ENCODE data around the gene DOK5. TPM values are rescaled to one million over a fixed set of nuclear protein-coding genes. Genes with fewer than 3 reads are reported as not detected.

The DOK5 gene
- total RNA-seq (ENCODE audit: low replicate concordance), result 53.6 and 85.6 TPM in 2 replicates

DNA sequence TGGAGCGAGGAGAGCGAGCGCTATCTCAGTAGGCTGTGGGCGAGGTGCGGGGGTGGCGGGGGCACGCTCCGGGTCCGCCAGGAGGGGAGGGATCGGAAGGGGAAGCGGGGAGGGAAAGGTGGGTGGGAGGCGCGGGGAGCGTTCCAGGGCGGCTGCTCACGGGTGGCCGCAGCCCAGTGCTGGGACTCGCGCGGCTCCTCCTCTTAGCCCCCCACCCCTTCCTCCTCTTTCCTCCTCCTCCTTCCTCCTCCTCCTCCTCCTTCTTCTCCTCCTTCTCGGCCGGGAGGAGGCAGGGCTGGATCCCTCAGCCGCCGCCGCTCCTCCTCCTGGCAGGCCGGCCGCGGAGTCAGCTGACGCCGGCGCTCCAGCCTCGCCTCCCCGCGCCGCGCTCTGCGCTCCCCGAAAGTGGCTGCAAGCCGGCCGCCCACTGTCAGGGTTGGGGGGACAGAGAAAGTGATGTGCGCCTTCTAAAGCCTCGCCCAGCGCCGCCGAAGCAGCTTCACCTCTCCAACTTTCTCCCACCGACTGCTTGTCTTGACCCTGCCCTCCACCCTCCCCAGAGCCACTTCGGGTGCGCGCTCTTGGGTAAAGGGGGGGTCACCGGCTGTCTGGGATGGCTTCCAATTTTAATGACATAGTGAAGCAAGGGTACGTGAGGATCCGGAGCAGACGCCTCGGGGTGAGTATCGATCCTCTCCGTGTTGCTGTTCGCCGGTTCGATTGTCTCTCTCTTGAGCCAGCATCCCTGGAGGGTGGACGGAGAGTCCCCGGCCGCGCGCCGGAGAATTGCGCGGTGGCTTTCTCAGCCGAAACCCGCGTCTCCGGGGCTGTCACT, at the start of gene DOK5:
DOK5 (plus strand) TSS at position 260 of the 835 bp plus-strand sequence; CDS start at position 614, 354 bp downstream.
- H3K4me3 ChIP-seq (ENCODE audit: low read depth, low read length), result peak within 1 kb of the TSS; percentile 96
- DNase-seq (ENCODE audit: low read depth), result peak; percentile 71
- TF ChIP-seq, protein P1, sequence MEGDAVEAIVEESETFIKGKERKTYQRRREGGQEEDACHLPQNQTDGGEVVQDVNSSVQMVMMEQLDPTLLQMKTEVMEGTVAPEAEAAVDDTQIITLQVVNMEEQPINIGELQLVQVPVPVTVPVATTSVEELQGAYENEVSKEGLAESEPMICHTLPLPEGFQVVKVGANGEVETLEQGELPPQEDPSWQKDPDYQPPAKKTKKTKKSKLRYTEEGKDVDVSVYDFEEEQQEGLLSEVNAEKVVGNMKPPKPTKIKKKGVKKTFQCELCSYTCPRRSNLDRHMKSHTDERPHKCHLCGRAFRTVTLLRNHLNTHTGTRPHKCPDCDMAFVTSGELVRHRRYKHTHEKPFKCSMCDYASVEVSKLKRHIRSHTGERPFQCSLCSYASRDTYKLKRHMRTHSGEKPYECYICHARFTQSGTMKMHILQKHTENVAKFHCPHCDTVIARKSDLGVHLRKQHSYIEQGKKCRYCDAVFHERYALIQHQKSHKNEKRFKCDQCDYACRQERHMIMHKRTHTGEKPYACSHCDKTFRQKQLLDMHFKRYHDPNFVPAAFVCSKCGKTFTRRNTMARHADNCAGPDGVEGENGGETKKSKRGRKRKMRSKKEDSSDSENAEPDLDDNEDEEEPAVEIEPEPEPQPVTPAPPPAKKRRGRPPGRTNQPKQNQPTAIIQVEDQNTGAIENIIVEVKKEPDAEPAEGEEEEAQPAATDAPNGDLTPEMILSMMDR (IDR thresholded peaks at IDR 0.05; ENCODE audit: insufficient read depth, low read length), result peak; percentile 3

DNA sequence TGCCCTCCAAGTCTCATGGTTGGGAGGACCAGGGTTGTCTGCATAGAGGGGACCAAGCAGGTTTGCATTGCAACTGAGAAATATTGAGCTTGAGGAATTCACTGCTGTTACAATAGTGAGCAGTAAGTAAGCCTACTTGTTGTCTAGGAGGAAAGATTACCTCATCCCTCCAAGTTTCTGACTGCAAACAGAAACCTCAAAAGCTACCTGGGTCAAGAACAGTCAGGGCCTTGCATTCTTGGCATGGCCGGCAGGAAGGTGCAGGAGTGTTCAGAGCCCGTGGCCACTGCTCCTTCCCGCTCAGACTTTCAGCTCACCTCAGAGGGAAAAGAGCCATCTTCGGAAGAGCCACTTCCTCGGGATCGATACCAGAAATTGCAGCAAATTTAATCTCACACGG, 46.0 kb upstream of the DOK5 start:
- peak; percentile 19 for DNase-seq (ENCODE audit: low read depth)
- no peak overlapping the region for H3K4me3 ChIP-seq (ENCODE audit: low read depth, low read length)
- TF ChIP-seq, protein P1 (IDR thresholded peaks at IDR 0.05; ENCODE audit: insufficient read depth, low read length), result no peak

DNA sequence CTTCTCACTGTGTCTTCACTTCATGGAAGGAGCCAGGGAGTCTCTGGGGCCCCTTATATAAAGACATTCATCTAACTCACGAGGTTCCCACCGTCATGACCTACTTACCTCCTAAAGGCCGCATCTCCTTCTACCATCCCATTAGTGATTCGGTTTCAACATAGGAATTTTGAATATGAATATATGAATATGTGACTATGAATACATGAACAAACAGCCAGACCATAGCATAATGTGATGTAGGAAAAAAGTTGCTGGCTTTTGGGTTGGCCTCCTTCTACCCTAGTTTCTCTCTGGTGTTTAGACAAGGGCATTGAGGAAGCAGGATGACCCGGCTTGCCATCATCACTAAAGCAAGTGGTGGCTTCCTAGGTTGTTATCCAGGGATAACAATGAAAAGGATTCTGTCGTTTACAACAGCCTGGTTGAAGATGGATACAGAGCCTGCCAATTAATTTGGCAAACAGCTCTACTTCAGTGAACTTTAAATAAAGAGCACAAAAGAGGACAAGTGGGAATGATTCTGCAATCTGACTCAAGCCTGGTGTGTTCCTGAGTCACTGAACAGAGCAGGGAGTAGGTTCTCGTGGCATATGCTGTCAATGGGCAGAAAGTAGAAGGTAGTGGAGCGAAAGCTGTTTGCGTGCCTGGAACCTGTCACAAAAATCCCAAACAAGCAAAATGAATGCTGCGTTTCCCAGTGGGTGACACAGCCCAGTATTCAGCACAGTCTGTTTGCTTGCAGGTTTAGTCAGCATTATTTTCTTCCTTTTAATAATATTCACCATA, 44.0 kb upstream of the DOK5 start:
- DNase-seq (ENCODE audit: low read depth), result peak; percentile 86
- H3K4me3 ChIP-seq (ENCODE audit: low read depth, low read length), result peak overlapping the region; percentile 20
- TF ChIP-seq, protein P1 (IDR thresholded peaks at IDR 0.05; ENCODE audit: insufficient read depth, low read length), result no peak

DNA sequence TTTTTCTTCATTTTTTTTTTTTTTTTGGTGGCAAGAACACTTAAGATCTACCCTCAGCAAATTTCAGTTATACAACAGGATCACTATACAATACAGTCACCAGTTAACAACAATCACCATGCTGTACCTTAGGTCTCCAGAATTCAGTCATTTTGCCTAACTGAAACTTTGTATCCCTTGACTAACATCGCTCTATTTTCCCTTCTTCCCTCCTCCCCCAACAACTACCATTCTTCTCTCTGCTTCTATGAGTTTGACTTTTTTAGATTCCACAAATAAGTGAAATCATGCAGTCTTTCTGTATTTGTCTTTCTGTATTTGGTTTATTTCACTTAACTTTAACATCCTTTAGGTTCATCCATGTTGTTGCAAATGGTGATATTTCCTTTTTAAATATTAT, 42.4 kb upstream of the DOK5 start:
- no peak overlapping the region for H3K4me3 ChIP-seq (ENCODE audit: low read depth, low read length)
- no peak for DNase-seq (ENCODE audit: low read depth)
- TF ChIP-seq, protein P1 (IDR thresholded peaks at IDR 0.05; ENCODE audit: insufficient read depth, low read length), result no peak

DNA sequence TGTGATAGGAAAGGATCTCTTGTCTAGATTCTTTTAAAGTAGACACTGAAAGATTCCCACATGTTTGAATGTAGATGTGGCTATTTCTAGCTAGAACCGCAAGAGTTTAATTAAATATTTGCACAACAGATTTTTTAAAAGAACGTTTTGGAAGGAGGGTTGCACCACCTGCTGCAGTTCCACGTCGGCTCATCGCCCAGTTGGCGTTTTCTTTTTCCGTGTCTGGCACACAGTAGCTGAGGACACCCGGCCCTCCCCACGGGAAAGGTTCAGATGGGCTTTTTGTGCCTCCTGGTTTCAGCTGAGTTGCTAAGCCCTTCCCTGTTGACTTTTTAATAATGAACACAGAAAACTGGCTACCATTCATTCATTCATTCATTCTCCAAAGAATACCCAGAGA, 41.8 kb upstream of the DOK5 start:
- no peak for DNase-seq (ENCODE audit: low read depth)
- TF ChIP-seq, protein P1 (IDR thresholded peaks at IDR 0.05; ENCODE audit: insufficient read depth, low read length), result no peak
- no peak overlapping the region for H3K4me3 ChIP-seq (ENCODE audit: low read depth, low read length)

DNA sequence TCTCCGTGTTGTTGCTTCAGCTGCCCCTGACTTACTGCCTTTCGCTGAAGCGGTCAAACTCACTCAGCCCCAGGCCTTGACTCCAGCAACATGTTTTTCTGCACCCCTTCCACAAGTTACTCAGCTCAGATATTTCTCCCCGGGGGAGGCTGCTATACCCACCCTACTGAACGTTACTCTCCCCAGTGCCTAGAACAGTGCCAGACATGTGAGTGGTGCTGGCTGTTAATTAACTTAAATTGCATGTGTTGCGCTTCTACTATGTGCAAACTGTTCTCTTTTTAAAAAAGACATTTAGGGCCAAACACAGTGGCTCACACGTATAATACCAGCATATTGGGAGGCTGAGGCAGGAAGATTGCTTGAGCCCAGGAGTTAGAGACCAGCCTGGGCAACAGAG, 41.2 kb upstream of the DOK5 start:
- TF ChIP-seq, protein P1 (IDR thresholded peaks at IDR 0.05; ENCODE audit: insufficient read depth, low read length), result no peak
- H3K4me3 ChIP-seq (ENCODE audit: low read depth, low read length), result no peak overlapping the region
- DNase-seq (ENCODE audit: low read depth), result no peak

Data from fibroblast of the aortic adventitia (primary cell).